GM19035 (cell line): ENCODE data around the gene CIAO3.
"Not testable (repeated sequence)": the region's sequence is repeated elsewhere in the genome, so short reads cannot be mapped to it uniquely, and the experiment has no call there.

Source experiments
- ATAC-seq: cut with Tn5 transposase; IDR thresholded peaks from one replicate; pipeline ENCODE4 v1.9.1; 2021; ENCODE audit not compliant: unreplicated experiment

Gene CIAO3

GRCh38 chr16:776298-776697 lies 35.5 kb upstream of the CIAO3 start:
- not testable (repeated sequence) for ATAC-seq

DNA sequence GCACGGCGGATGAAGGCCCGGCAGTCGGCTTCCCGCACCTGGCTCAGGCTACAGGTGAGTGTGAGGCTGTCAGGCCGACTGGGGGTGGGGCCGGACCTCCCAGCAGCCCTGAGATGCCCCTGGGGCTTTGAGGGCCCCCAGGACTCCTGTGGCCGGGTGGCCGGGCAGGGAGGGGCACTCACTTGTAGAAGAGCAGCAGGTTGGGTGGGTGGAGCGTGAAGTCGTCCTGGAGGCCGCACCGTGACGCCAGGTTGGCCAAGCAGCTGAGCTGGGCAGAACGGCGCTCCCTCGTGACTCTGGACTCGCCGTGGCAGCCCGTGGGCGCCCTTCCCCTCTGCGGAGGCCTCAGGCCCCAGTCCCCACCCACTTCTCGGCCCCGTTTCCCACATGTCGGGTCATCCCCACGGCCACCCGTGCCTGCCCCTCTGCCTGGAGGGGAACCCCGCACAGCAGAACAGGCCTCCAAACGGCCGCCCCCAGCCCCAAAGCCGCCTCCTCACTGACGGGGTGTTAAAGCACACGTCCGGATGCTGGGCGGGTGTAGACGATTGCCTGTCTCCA lies 34.5 kb upstream of the CIAO3 start:
- ATAC-seq = no peak

GRCh38 chr16:774086-775001 lies 33.5 kb upstream of the CIAO3 start:
- no peak for ATAC-seq

DNA sequence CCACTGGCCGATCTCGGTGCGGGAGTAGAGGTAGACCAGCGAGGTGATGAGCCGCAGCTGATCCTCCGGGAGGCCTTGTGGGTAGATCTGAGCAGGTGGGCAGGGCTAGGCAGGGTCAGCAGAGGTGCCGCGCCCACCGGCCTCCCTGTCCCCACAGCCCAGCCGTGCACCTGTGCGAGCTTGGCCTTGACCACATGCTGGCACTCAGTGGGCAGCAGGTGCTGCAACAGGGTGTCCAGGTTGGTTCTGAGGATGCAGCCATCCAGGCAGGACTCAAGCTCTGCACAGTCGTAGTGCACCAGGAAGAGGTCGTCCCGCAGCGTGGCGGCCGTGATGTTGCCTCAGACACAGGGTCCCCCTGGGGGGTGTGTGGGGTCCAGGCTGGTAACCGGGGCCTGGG lies 32.2 kb upstream of the CIAO3 start:
- no peak for ATAC-seq

DNA sequence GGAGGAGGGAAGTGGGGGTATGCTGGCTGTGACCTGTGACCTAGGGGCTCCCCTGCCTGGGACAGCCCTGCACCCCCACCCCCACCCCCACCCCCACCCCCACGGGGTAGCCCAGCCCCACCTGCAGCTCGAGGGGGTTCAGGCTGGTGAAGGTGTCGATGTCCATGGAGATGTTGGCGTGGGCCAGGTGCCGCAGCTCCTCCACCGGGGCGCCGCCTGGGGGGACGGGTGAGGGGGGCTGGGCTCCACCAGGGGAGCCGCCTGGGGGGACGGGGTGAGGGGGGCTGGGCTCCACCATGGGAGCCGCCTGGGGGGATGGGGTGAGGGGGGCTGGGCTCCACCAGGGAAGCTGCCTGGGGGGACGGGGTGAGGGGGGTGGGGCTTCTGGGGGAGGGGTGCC lies 29.6 kb upstream of the CIAO3 start:
- no peak for ATAC-seq

DNA sequence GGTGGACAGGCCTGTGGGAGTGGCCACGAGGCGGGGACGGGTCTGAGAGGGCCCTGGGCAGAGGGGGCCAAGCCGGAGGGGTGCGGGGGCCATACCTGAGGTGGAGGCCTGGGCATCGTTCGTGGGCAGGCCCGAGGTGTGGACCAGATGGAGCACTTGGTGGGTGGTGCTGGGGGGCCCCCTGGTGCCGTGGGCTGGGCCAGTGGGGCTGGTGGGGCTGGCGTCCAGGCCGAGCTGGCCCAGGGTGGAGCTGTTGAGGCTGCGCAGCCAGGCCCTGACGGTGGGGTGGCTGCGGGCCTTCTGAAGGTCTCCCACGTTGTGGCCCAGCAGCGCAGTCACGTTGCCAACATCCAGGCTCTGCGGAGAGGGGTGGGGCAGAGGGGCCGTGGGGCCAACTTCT lies 29.1 kb upstream of the CIAO3 start:
- no peak for ATAC-seq

DNA sequence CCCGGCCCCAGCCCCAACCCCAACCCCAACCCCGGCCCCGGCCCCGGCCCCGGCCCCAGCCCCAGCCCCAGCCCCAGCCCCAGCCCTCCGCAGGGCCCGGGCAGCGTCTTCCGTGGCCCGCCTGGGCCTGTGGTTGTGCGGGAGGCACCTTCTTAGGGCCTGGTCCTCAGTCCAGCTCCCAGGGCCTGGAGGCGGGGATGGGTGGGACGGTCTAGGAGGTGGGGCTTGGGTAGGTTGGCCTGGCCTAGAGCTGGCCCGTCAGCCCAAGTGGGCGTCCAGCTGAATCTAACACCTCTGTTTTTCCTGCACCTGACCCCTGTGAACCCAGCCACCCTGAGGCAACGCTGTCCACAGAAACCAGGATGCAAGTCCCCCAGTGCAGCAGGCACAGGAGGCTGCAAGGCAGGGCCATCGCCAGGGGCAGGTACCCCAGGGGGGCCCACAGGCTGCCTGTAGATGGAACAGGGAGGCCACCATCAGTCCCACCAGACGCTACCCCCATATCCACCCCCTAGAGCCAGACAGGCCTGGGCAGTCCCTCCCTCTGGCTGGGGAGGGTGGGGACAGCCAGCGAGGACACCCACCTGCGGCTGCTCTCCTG lies 28.5 kb upstream of the CIAO3 start:
- ATAC-seq = no peak

DNA sequence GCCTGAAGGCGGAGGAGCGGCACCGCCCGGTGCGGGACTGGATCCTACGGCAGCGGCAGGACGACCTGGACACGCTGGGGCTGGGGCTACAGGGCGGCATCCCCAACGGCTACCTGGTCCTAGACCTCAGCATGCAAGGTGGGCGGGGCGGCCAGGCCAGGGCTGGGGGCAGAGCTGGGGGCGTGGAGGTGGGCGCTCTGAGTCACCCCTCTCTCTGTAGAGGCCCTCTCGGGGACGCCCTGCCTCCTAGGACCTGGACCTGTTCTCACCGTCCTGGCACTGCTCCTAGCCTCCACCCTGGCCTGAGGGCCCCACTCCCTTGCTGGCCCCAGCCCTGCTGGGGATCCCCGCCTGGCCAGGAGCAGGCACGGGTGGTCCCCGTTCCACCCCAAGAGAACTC lies 27.6 kb upstream of the CIAO3 start:
- ATAC-seq = no peak

DNA sequence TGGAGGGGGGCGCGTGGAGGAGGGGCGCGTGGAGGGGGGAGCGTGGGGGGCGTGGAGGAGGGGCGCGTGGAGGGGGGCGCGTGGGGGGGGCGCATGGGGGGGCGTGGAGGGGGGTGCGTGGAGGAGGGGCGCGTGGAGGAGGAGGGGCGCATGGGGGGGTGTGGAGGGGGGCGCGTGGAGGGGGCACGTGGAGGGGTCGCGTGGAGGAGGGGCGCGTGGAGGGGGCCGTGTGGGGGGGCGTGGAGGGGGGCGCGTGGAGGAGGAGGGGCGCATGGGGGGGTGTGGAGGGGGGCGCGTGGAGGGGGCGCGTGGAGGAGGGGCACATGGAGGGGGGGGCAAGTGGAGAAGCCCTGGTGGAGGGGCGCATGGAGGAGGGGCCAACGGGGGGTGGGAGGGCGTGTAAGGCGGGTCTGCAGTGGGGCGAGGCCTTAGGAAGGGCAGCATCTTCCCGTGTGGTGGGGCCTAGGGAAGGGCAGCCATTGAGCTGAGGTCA lies 27.0 kb upstream of the CIAO3 start:
- ATAC-seq = no peak

DNA sequence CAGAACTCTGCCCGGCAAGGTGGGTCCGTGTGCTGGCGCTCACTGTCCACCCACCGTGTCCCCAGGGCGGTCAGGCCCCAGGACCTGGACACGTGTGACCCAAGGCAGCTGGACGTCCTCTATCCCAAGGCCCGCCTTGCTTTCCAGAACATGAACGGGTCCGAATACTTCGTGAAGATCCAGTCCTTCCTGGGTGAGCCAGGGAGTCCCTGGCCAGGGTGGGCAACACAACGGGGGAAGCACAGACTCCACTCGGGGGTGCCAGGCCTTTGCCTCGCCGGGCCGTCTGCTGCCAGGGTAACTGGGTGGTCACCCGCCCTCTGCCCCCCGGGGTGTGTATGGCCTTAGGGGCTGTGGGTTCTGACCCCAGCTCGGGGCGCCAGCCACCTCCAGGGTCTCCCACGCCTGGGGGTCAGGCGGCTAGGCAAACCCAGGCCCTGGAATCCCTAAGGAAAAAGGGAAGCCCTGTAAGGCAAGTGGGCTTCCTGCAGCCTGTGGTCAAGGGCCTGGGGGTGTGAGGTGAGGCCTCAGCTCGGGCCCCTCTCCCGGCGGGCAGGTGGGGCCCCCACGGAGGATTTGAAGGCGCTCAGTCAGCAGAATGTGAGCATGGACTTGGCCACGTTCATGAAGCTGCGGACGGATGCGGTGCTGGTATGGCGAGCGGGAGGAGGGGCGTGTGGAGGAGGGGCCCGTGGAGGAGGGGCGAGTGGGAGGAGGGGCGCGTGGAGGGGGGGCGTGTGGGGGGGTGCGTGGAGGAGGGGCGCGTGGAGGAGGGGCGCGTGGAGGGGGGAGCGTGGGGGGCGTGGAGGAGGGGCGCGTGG lies 26.2 kb upstream of the CIAO3 start:
- ATAC-seq = no peak

- no peak for ATAC-seq
Measured at GRCh38 chr16:766008-766819, 25.4 kb upstream of the CIAO3 start.

DNA sequence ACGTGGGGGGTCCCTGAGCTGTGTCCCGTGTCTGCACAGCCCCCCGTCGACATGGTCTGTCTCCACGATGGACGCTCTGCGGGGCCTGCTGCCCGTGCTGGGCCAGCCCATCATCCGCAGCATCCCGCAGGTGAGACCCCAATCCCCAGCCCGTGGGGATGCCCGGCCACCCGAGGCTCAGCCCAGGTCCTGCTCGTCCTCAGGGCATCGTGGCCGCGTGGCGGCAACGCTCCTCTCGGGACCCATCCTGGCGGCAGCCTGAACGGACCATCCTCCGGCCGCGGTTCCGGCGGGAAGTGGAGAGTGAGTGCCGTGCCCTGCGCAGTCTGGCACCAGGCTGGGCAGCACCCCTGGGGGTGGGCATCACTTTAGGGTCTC lies 24.7 kb upstream of the CIAO3 start:
- ATAC-seq = no peak

DNA sequence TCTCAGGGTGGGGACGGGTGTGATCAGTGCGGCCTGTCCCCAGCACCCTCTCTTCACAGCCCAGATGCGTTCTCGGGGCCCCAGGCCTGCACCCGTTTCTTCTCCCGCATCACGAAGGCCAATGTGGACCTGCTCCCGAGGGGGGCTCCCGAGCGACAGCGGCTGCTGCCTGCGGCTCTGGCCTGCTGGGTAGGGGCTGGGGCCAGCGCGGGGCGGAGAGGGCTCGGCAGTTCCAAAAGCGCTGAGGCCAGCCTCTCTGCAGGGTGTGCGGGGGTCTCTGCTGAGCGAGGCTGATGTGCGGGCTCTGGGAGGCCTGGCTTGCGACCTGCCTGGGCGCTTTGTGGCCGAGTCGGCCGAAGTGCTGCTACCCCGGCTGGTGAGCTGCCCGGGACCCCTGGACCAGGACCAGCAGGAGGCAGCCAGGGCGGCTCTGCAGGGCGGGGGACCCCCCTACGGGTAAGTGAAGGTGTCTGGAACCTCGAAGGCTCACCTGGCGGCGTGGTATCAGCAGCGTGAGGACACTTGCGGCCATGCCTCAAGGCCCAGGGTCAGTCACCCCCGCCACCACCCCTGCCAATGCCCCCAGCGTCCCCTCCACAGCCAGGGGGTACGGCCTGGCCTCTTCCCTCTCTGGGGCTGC lies 24.2 kb upstream of the CIAO3 start:
- ATAC-seq = no peak

GRCh38 chr16:764184-764750 lies 23.5 kb upstream of the CIAO3 start:
- ATAC-seq = no peak

- no peak for ATAC-seq
Measured at GRCh38 chr16:763369-764183, 22.8 kb upstream of the CIAO3 start.

GRCh38 chr16:762595-763268 lies 21.9 kb upstream of the CIAO3 start:
- ATAC-seq = no peak

DNA sequence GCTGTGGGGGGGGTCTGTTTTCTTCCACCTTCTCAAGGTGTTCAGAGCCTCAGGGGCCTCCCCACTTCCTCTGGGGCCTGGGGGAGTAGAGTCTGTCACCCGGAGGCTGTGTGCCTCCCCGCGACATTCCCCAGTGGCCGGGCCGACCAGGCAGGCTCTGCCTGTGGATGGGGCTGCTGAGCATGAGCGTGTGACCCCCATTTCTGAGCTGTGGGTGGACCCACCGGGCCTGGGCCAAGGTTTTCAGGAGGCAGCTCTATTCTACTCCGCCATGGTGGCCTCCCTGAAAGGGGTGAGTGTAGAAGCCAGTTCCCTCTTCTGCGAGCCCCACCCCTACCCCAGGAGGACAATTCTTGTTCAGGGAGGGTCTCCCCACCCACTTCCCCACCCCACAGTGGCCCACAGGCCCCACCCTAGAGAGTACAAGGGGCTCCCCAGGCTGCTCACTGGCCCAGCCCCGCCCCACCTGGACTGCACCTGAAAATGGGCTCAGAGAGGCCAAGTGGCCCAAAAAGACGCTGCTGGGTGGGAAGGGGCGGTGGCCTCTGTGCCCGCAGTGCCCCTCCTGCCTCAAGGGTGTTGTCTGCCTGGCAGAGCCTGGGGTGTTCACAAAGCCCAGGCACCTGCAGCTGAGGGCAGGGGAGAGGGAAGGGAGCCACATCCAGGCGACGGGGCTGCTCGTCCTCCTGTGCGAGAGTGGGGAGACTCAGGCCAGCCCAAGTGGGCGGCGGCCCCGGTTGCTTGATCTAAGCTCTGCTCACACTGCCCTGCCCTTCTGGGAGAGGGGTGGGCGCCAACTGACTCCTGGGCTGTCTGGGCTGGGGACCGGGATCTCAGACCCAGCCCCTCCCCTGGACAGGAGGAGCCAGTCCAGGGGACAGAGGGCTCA lies 21.1 kb upstream of the CIAO3 start:
- ATAC-seq = no peak
